Activated CD8-positive, alpha-beta memory T cell treated with anti-CD3 and anti-CD28 coated beads, Interleukin-2, amount 50 U/mL, for 1 hour (primary cell): ENCODE results near the gene ADGRE1.
"Not testable (repeated sequence)": the region's sequence is repeated elsewhere in the genome, so short reads cannot be mapped to it uniquely, and the experiment has no call there.

Experiments
- DNase-seq: peaks from one replicate; pipeline ENCODE4 v3.0.0-alpha.2; 2020; ENCODE audit errors: extremely low read depth

ADGRE1 gene

DNA sequence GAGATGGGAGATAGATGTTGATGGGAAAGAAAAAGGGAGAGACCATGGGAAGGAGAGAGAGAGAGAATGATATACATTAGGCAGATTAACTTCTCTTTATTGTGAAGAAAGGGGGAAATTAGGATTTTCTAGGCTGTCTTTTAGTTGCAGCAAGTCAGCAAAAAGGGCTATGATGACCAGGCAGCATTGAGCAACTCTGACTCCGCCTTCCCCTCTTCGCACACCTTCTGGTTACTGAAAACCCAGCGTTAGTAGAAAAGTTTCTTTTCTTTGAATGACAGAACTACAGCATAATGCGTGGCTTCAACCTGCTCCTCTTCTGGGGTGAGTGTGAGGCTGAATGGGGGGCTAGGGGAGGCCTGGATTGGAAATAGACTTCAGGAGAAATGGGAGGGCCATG, at the start of gene ADGRE1:
TSS of gene ADGRE1 (plus strand) at position 264 of the 400 bp plus-strand sequence. CDS start at position 294, 30 bp downstream.
- no peak for DNase-seq

DNA sequence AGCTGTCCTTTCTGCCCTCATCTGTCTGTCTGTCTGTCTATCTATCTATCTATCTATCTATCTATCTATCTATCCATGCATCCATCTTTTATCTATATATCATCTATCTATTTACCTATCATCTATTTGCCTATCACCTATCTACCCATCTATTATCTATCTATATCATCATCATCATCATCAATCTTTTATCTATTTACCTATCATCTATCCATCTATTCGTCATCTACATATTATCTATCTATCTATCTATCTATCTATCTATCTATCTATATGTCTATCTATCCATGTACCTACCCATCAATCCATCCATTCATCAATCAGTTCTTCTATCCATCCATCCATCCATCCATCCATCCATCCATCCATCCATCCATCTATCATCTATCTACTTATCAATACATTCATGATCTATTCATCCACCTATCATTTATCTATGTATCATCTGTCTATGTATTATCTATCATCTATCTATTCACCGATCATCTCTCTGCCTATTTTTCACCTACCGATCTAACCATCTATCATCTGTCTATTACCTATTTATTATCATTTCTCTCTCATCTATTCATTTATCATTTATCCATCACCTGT, 49.2 kb upstream of the ADGRE1 start:
- DNase-seq, result no peak

DNA sequence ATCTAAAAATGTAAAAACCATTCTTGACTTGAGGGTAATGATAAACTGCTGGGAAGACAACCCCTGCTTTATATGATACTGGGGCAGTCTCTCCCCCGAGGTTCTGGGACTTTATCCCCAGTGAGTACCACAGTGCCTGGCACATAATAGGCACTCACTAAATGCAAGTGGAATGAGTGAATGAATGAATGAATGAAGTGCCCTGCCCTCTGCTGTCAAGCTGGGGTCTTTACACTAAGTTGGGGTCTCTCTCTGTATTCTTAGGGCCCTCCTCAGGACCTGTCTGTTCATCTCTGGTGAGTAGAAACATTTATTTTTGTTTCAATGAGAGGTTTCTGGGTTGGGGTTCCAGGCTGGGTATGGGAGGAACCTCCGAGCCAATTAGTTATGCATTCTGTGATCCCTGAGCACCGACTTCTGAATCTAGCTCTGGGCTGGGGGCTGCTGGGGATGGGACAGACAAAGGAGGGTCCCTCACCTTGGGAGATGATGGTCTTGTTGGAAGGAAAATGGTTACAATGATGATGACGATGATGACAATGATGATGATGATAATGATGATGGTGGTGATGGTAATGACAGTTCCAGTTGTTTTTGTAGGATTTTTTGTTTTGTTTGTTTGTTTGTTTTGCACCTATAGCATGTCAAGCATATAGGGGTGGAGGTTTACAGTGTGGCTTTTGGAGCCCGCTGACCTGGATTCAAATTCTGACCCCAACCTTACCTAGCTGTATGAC, 44.3 kb upstream of the ADGRE1 start:
- no peak for DNase-seq

DNA sequence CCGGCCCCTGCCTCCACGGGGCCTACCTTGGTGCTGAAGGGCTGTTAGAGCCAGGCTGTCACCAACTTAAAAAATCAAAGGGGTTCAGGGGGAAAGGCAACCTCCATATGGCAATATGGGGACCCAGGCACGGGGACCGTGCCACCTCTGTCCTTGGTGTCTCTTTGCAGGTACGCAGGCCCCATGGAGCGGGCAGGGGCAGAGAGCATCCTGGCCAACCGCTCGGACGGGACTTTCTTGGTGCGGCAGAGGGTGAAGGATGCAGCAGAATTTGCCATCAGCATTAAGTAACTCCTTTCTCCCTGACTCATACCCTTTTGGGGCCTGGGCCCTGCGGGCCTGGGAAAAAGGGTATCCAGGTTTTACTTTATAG, 39.6 kb upstream of the ADGRE1 start:
- DNase-seq, result no peak

GRCh38 chr19:6848986-6849385, 38.4 kb upstream of the ADGRE1 start:
- DNase-seq, result no peak

GRCh38 chr19:6849876-6850275, 37.5 kb upstream of the ADGRE1 start:
- no peak for DNase-seq

DNA sequence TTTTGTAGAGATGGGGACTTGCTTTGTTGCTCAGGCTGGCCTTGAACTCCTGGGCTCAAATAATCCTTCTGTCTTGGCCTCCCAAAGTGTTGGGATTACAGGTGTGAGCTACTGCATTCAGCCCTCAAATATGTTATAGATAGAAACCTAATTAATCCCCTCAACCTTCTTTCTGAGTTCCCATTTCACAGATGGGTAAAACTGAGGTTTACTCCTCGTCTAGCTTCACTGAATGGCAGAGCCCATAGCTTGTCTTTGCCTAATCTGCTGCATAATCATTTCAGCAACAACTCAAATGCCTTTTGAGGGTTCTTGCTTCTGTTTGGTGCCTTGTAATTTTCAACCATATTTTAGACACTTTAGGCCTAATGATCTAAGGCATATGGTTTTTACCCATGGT, 36.0 kb upstream of the ADGRE1 start:
- no peak for DNase-seq

DNA sequence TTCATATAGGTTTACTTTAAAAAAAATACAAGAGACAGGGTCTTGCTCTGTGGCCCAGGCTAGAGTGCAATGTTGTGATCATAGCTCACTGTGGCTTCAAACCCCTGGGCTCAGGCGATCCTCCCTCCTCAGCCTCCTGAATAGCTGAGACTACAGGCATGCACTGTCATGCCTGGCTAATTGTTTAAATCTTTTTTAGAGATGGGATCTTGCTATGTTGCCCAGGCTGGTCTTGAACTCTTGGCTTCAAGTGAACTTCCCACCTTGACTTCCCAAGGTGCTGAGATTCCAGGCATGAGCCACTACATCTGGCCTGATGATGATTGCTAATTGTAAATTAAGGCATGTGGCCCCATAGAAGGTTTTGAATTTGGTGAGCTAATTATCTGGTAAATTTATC, 35.4 kb upstream of the ADGRE1 start:
- DNase-seq, result no peak

DNA sequence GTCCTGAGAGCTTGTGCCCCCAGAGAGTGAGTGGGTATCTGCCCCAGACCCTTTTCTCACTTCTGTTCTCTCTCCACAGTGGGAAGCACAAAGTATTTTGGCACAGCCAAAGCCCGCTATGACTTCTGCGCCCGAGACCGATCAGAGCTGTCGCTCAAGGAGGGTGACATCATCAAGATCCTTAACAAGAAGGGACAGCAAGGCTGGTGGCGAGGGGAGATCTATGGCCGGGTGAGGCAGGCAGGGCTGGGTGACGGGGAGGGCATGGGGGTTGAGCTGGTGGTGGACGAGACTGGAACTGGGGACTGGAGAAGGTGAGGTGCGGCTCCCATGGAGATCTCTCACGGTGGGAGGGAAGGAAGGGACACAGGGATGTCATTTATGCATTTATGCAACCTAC, 33.5 kb upstream of the ADGRE1 start:
- DNase-seq, result no peak

DNA sequence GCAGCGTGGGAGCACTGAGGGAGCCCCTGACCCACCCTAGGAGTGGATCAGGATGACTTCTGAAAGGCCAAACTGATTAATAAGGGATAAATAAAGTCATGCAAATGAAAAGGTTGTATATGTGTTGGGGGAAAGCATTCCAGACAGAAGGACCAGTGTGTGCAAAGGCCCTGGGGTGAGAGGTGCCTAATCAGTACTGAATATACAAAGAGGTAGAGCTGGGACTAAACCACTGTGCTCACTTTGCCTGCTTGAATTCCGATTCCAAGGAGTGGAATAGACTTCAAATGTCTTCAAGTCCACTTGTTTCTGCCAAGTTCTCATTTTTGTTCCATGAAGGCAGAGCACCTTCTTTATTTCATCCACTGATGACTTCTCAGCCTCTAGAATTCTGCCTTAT, 32.6 kb upstream of the ADGRE1 start:
- no peak for DNase-seq

DNA sequence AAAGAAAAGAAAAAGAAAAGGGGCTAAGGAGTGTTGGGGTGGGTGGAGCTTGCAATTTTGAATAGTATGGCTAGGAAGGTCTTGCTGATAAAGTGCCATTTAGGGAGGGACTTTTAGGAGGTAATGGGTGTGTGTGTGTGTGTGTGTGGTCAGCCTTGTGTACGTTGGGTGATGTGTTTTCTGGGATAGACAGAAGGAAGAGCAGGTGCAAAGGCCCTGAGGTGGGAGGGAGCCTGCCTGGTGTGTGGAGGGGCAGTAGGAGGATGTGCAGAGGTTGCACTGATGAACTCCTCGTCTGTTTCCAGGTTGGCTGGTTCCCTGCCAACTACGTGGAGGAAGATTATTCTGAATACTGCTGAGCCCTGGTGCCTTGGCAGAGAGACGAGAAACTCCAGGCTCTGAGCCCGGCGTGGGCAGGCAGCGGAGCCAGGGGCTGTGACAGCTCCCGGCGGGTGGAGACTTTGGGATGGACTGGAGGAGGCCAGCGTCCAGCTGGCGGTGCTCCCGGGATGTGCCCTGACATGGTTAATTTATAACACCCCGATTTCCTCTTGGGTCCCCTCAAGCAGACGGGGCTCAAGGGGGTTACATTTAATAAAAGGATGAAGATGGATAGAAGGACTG, 30.5 kb upstream of the ADGRE1 start:
- no peak for DNase-seq

DNA sequence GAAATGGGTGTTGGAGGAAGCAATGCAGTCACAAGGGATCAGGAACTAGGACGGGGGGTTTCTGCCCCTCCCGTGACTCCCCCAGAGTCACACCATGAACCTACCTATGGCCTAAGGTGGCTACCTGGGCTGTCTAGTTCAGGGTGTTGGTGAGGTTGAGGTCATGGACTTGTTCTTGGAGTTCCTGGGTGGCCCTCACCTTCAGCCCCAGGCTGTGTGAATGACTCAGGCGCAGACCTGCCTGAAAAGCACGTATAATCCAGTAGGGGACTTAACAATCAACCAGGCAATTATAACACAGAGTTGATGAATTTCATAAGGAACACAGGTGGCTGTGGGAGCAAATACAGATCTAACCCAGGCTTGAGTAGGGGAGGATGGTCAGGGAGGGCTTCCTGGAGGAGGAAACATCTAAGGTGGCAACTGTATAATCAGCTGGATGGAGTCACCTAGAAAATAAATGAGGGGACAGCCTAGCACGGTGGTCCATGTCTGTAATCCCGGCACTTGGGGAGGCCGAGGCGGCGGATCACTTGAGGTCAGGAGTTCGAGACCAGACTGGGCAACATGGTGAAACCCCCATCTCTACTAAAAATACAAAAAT, 25.6 kb upstream of the ADGRE1 start:
- no peak for DNase-seq

DNA sequence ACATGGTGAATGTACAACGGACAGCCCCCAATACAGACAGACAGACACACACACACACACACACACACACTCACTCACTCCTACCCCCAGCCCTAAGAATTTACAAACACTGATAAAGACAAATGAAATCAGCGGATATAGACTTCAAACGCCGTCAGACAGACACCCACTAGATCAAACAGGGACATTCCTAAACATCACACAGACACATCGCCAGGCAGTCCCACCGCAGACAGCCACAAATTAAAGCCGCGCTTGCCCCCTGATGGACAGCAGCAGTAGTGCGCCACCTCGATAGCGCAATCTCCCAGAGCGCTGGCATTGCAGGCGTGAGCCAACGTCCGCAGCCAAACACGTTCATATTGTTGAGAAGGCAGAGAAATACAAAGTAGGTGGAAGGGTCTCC, 24.7 kb upstream of the ADGRE1 start:
- DNase-seq, result peak; percentile 80

GRCh38 chr19:6864325-6864940, 22.9 kb upstream of the ADGRE1 start:
- no peak for DNase-seq

DNA sequence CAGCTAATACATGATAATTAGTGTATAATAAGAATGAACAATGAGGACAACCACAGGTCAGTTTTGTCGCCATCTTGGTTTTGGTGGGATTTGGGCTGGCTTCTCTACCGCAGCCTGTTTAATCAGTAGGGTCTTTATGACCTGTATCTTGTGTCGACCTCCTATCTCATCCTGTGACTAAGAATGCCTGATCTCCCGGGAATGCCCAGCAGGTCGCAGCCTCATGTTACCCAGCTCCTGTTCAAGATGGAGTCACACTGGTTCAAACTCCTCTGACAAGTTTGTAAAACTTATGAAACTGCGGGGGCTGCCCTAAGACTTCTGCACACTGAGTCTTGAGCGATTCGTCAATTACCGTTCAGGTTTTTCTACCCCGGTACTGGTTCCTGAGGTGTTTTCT, 21.5 kb upstream of the ADGRE1 start:
- no peak for DNase-seq

DNA sequence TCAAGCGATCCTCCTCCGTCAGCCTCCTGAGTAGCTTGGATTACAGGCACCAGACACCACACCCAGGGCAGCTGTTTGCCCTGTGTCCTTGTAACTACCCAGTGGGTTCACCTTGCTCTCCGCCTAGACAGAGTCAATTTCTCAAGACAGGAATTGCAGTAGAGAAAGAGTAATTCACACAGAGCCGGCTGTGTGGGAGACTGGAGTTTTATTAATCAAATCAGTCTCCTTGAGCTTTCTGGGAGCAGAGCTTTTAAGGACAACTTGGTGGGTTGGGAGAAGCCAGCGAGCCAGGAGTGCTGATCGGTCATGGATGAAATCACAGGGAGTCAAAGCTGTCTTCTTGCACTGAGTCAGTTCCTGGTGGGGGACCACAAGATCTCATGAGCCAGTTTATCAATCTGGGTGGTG, 20.6 kb upstream of the ADGRE1 start:
- no peak for DNase-seq

DNA sequence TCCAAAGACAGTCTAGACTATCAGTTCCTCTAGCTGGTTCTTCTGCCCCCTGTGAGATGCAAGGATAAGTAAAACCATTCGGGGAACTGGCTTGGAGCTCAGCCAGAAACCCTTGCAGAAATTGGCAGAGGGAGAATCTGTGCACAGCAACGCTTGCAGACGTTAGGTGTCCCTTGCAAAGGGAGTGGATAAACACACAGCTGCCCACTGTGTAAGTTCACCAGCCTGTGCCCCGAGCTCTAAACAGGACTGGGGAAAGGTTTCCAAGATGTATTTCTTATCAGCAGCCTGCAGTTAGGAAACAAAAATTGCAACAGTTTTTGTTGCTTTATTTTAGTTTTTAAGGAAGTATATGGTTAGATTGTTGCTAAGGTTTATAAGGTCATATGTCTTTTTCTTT, 19.0 kb upstream of the ADGRE1 start:
- DNase-seq, result no peak

GRCh38 chr19:6869151-6869882, 18.1 kb upstream of the ADGRE1 start:
- DNase-seq, result not testable (repeated sequence)

DNA sequence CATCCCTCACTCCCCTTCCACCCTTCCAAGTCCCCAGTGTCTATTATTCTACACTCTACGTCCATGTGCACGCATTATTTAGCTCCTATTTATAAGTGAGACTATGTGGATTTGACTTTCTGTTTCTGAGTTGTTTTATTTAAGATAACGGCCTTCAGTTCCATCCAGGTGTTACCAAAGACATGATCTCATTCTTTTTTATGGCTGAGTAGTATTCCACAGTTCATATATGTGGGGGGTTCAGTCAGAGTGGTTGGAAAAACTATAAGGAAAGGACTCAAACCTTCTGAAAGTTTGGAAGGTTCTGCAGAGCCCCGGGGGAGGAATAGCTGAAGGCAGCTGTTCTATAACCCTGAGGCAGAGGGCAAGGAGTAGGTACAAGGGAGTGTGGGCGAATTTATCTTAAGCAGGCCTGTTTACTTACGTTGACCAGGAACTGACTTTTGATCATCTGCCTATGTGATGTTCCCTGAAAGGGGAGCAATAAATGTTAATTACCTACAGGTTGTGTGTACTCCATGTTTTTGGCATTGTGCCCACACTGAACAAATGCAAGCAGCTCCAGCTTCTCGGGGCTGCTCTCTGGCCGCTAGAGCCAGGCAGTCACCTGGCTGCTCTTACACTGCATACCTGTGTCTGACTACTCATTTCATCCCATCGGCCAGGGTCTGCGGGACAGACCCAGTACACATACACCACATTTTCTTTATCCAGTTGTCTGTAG, 13.5 kb upstream of the ADGRE1 start:
- DNase-seq, result no peak

DNA sequence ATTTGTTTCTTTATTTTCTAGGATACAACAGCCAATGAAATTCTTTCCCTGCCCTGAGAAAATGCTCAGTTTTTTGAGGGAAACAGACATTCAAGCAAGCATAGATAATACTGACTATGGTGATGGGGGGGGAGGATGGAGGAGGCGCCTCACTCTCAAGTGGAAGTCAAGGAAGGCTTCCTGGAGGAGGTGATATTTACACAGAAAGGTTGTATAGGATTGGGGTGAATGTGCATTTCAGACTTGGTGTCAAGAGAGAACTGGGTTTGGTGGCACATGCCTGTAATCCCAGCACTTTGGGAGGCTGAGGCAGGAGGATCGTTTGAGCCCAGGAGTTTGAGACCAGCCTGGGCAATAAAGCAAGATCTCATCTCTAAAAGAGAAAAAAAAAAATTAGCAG, 12.2 kb upstream of the ADGRE1 start:
- DNase-seq, result no peak

DNA sequence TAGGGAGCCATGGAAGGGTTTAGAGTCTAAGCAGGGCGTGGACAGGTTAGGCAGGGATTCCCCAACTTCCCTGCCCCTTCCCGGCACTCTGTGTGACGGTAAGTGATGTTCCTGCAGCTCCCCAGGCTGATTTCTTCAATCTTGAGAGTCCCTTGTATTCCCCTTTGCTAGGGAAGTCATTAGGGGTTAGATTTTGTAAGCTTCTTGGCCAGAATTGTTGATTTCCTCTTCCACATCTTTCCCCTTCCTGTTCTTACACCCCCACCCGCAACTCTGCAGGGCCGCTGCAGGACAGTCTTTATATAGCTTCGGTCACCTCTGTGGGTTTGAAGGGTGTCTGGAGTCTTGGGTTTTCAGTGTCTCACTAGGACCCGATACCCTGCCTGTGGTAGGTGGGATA, 10.6 kb upstream of the ADGRE1 start:
- DNase-seq, result no peak
